Superior temporal gyrus (tissue), 1 donor: ENCODE results near the gene EPHB4.
"Not testable (repeated sequence)": the region's sequence is repeated elsewhere in the genome, so short reads cannot be mapped to it uniquely, and the experiment has no call there.

Experiments used
- DNase-seq: peaks from one replicate; pipeline ENCODE4 v3.0.0-alpha.2; 2016; ENCODE audit errors: extremely low spot score

Gene EPHB4

DNA sequence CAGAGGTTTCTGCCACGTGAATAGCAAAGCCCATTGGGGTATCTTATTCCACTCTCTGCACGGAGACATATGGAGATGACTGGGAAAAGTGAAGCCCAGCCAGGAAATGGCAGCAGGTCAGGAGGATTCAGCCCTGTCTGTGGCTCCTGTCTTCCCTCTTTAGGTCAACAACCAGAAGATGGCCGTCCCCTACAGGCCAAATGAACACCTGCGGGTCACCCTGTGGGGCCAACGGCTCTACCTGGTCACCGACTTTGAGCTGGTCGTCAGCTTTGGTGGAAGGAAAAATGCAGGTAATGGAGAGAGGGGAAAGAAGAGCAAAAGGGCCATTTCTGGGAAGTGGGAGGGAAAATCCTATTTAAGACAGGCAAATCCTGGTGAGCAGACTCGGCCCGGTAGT, 38.3 kb downstream of the EPHB4 start:
- no peak for DNase-seq

GRCh38 chr7:100786323-100786722, 41.0 kb downstream of the EPHB4 start:
- no peak for DNase-seq

DNA sequence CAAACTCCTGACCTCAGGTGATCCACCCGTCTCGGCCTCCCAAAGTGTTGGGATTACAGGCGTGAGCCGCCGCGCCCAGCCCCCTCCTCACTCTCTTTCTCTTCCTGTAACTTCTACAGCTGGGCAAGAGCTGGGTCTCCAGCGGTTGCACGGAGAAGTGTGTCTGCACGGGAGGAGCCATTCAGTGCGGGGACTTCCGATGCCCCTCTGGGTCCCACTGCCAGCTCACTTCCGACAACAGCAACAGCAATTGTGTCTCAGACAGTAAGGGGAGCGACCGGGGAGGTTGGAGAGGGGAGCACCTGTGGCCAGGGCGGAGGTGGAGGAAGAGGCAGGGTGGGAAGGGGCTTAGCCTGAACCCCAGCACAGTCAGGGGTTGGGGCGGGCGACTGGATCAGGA, 41.4 kb downstream of the EPHB4 start:
- no peak for DNase-seq

- no peak for DNase-seq
Measured at GRCh38 chr7:100783804-100784203, 43.5 kb downstream of the EPHB4 start.

DNA sequence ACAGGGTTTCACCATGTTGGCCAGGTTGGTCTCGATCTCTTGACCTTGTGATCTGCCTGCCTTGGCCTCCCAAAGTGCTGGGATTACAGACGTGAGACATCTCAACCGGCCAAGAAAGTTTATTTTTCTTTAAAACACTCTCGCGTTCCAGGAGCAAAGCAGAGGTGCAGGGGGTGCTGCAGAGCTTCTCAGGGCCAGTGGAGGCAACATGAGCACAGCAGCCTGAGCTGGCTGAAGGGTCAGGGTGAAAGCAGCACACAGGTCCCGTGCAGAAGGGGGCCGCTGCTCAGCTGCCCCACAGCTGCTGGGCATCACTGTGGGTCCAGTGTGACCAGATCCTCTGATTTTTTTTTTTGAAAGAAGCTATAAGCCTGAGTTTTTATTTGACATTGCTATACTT, 46.1 kb downstream of the EPHB4 start:
- no peak for DNase-seq

DNA sequence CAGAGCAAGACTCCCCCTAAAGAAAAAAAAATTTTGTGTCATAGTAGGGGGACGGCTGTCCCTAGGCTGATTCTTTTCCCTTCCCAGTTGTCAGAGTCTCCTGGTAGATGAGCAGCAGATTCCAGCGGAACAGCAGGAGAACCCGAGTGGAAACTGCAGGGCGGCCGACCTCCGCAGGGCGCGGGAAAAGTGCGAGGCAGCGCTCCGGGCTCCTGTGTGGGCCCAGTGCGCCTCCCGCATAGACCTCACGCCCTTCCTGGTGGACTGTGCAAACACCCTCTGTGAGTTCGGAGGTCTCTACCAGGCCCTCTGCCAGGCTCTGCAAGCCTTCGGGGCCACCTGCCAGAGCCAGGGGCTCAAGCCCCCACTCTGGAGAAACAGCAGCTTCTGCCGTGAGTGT, 48.0 kb downstream of the EPHB4 start:
- no peak for DNase-seq

- no peak for DNase-seq
Measured at GRCh38 chr7:100778061-100778621, 49.2 kb downstream of the EPHB4 start.

GRCh38 chr7:100773491-100773890, 53.8 kb downstream of the EPHB4 start:
- no peak for DNase-seq

- DNase-seq, result no peak
Measured at GRCh38 chr7:100768784-100769183, 58.5 kb downstream of the EPHB4 start.

DNA sequence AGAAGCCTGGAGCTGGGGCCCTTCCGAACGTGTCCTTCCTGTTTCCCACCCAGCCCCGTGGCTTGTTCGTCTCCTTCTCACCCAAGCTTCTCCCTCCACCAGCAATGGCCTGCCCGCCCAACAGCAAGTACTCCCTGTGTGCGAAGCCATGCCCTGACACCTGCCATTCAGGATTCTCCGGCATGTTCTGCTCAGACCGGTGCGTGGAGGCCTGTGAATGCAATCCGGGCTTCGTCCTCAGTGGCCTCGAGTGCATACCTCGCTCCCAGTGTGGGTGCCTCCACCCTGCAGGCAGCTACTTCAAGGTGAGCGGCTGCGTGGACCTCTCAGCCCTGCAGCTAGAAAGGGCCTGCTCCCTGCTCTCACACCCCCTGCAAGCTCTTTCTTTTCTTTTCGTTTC, 62.1 kb downstream of the EPHB4 start:
- no peak for DNase-seq

GRCh38 chr7:100764841-100765240, 62.5 kb downstream of the EPHB4 start:
- no peak for DNase-seq

GRCh38 chr7:100763556-100764140, 63.7 kb downstream of the EPHB4 start:
- DNase-seq, result no peak

DNA sequence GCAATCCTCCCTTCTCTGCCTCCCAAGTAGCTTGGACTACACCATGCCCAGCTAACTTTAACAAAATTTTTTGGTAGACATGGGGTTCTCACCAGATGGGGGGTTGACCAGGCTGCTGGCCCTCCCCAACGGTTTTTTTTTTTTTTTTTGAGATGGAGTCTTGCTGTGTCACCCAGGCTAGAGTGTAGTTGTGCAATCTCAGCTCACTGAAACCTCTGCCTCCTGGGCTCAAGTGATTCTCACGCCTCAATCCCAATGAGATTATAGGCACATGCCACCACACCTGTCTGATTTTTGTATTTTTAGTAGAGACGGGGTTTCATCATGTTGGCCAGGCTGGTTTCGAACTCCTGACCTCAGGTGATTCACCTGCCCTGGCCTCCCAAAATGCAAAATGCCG, 64.5 kb downstream of the EPHB4 start:
- not testable (repeated sequence) for DNase-seq

GRCh38 chr7:100759357-100760171, 67.8 kb downstream of the EPHB4 start:
- no peak for DNase-seq

GRCh38 chr7:100753750-100754149, 73.6 kb downstream of the EPHB4 start:
- DNase-seq, result no peak

DNA sequence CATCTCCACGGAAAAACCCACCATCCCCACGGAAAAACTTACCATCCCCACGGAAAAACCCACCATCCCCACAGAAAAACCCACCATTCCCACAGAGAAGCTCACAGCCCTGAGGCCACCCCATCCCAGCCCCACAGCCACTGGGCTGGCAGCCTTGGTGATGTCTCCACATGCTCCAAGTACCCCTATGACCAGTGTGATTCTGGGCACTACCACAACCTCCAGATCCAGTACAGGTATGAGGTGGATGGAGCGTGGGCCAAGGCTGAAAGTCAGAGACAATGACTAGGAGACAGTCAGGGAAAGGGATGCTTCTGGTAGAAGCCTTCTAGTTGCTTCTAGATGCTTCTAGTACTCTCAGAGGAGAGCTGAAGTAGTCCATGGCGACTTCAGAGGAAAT, 74.3 kb downstream of the EPHB4 start:
- DNase-seq, result no peak
